Measurements from ENCODE around the gene TEAD1. TPM values are rescaled to one million over a fixed set of nuclear protein-coding genes. Genes with fewer than 3 reads are reported as not detected.

TEAD1 gene
- total RNA-seq, 4 donors from 2014 or later, result 127 to 165 (median 140) TPM

DNA sequence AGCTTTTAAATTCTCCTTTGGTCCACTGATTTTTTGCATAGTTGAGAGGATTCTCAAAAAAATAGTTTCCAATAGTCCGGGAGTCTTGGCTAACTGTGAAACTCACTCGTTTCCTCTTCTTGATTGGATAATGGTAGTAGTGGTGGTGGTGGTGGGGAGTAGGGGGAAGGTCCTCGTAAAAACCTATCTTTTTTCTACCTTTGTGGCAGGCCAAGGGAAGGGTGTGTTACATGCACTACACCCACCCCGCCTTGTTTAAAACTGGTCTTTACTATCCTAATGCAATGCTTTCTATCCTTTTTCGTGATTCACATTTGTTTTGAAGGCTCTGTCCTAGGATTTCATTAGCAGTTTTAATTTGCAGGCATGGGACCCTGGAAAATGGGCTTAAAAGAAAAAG, 4.8 kb downstream of the TEAD1 start:
- Histone ChIP-seq H3K4me3 (no peak overlapping the region), H3K27me3 (no peaks in the 10 kb centered on the region), H3K36me3 (no peaks in the 10 kb centered on the region), H3K27ac (peak overlapping the region; percentile 94 to 100 (median 96)), H3K9me3 (no peaks in the 10 kb centered on the region), H3K4me1 (peaks cover 0 to 77% (median 34%) of the 10 kb centered on the region in 4 donors)
- DNase-seq (ENCODE audit: low spot score in 2 of 2), result no peak
- TF ChIP-seq EP300 (IDR thresholded peaks at IDR 0.05) (no peak), POLR2A (IDR thresholded peaks at IDR 0.05) (no peak)
- TF ChIP-seq, protein P1, sequence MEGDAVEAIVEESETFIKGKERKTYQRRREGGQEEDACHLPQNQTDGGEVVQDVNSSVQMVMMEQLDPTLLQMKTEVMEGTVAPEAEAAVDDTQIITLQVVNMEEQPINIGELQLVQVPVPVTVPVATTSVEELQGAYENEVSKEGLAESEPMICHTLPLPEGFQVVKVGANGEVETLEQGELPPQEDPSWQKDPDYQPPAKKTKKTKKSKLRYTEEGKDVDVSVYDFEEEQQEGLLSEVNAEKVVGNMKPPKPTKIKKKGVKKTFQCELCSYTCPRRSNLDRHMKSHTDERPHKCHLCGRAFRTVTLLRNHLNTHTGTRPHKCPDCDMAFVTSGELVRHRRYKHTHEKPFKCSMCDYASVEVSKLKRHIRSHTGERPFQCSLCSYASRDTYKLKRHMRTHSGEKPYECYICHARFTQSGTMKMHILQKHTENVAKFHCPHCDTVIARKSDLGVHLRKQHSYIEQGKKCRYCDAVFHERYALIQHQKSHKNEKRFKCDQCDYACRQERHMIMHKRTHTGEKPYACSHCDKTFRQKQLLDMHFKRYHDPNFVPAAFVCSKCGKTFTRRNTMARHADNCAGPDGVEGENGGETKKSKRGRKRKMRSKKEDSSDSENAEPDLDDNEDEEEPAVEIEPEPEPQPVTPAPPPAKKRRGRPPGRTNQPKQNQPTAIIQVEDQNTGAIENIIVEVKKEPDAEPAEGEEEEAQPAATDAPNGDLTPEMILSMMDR (IDR thresholded peaks at IDR 0.05), result no peak
- 30 to 44% methylated on average over 5 of the region's 5 CpGs for WGBS, 2 donors

DNA sequence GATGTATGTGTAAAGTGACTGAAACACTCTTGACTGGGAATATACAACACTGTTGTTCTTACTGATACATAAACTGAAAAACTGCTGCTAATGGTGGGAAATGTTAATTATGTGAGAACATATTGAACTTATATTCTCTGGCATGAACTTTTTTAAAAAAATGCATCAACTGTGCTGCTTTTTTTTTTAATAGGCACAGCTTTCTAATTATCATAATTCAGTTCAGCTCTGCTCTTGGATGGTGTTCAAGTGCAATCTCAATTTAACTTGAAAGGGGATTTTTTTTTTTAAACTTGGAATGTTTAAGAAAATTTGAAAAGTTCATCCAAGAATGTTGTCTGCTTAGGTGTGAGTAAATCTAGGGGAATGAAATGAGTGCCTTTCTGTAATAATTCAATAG, 5.2 kb downstream of the TEAD1 start:
- TF ChIP-seq EP300 (IDR thresholded peaks at IDR 0.05) (no peak), POLR2A (IDR thresholded peaks at IDR 0.05) (no peak)
- TF ChIP-seq, protein P1 (IDR thresholded peaks at IDR 0.05), result no peak
- H3K4me3 ChIP-seq, result no peak overlapping the region
- peaks cover 0 to 81% (median 39%) of the 10 kb centered on the region in 4 donors for H3K4me1 ChIP-seq
- no peaks in the 10 kb centered on the region for H3K27me3 ChIP-seq
- H3K27ac ChIP-seq, result peak overlapping the region; percentile 94 to 100 (median 96)
- H3K36me3 ChIP-seq, result no peaks in the 10 kb centered on the region
- H3K9me3 ChIP-seq, result no peaks in the 10 kb centered on the region
- DNase-seq (ENCODE audit: low spot score in 2 of 2), result no peak

DNA sequence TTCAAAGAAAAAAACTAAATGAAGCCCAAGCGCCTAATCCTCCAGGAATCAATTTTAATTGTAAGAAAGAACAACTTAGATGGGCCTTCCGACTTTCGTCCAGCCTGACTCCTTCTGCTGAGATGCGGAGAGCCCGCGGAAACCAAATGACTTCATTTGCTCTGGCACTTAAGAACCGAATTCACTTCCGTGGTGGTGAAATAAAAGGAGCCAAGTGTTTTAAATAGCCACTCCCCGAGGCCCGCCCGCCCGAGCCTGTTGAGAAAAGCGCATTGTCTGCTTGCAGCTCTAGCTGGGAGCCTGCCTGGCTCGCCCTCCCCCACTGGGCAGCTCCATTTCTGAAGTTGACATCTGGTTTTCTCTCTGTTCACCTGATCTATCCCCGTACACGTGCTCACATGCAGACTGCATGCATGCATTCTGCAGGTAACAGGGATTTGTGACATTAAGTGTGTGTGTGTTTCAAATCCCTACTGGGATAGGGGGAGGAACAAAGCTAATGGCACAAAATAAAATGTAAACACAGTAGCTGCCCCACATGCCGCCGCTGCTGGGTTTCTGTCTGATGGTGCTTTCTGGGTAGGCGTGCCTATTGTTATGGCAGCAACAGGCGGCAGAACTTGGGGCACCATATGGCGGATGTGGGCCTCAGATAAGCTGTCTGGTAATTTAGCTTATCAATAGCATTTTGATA, 6.2 kb downstream of the TEAD1 start:
- peak; percentile 75 to 77 for DNase-seq (ENCODE audit: low spot score in 2 of 2)
- Histone ChIP-seq H3K4me3 (peak overlapping the region in 2 of 4 donors; percentile 4 to 18), H3K9me3 (no peaks in the 10 kb centered on the region), H3K27ac (peak overlapping the region; percentile 51 to 100 (median 95)), H3K4me1 (peaks cover 0 to 91% (median 48%) of the 10 kb centered on the region in 4 donors), H3K27me3 (no peaks in the 10 kb centered on the region), H3K36me3 (no peaks in the 10 kb centered on the region)
- TF ChIP-seq POLR2A (IDR thresholded peaks at IDR 0.05) (peak; percentile 56 to 64), EP300 (IDR thresholded peaks at IDR 0.05) (peak in 1 of 2 donors; percentile 95)
- TF ChIP-seq, protein P1 (IDR thresholded peaks at IDR 0.05), result no peak
- 15 to 22% methylated on average over 21 of the region's 21 CpGs for WGBS, 2 donors

DNA sequence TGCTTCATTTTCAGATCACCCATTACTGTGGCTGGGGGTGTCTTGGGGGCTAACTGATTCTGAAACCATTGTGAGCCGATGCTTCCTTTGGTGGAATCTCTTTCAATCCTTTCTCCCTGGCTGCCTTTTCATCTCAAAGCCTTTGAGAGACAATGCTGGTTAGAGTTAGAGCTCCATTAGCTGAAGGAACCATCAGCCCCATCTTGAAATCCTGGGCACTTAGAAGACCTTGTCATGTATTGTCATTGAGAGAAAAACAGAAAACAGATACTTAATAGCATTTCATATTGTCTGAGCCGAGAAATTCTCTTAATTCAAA, 6.7 kb downstream of the TEAD1 start:
- TF ChIP-seq POLR2A (IDR thresholded peaks at IDR 0.05), result no peak
- TF ChIP-seq EP300 (IDR thresholded peaks at IDR 0.05), result no peak
- TF ChIP-seq, protein P1 (IDR thresholded peaks at IDR 0.05), result no peak
- peak overlapping the region in 2 of 4 donors; percentile 4 to 18 for H3K4me3 ChIP-seq
- H3K4me1 ChIP-seq, result peaks cover 0 to 96% (median 50%) of the 10 kb centered on the region in 4 donors
- no peaks in the 10 kb centered on the region for H3K9me3 ChIP-seq
- H3K27me3 ChIP-seq, result no peaks in the 10 kb centered on the region
- DNase-seq (ENCODE audit: low spot score in 2 of 2), result no peak
- WGBS, 2 donors, result 41 to 44% methylated on average over 2 of the region's 2 CpGs
- H3K36me3 ChIP-seq, result no peaks in the 10 kb centered on the region
- peak overlapping the region; percentile 51 to 100 (median 85) for H3K27ac ChIP-seq

DNA sequence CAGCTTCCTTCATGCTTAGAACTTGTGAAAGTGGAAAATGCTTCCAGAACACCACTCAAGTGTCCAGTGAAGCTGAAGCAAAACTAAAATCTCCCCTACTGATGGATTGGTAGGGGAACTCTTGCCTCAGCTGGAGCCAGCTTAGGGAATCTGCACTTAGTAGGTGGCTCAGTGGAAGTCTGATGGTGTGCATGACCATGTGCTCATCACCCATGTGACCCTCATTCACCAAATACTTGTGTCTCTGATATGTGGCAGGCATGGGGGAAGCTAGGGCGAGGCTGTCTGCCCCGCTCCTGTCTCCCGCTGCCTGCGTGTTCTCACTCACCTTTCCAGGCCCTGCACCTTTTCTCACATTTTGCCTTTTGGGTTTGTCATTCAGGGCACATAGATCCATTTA, 7.2 kb downstream of the TEAD1 start:
- no peak for TF ChIP-seq POLR2A (IDR thresholded peaks at IDR 0.05)
- no peak for TF ChIP-seq EP300 (IDR thresholded peaks at IDR 0.05)
- TF ChIP-seq, protein P1 (IDR thresholded peaks at IDR 0.05), result no peak

More for the DNA sequence above, 7.2 kb downstream of the TEAD1 start:
- H3K27me3 ChIP-seq, result no peaks in the 10 kb centered on the region
- H3K9me3 ChIP-seq, result no peaks in the 10 kb centered on the region
- peak overlapping the region in 2 of 4 donors; percentile 76 to 100 for H3K27ac ChIP-seq
- H3K4me3 ChIP-seq, result no peak overlapping the region
- WGBS, 2 donors, result 96 to 98% methylated on average over 4 of the region's 4 CpGs
- no peaks in the 10 kb centered on the region for H3K36me3 ChIP-seq
- no peak for DNase-seq (ENCODE audit: low spot score in 2 of 2)
- peaks cover 0 to 98% (median 53%) of the 10 kb centered on the region in 4 donors for H3K4me1 ChIP-seq

All from tibial nerve (tissue), 4 donors.